Stimulated activated CD4-positive, alpha-beta T cell treated with anti-CD3 and anti-CD28 coated beads, Interleukin-2, amount 100 ng/mL, for 48 hours (primary cell): Measurements from ENCODE around the gene CCDC158.
"Not testable (repeated sequence)": the region's sequence is repeated elsewhere in the genome, so short reads cannot be mapped to it uniquely, and the experiment has no call there.

Source experiments
- DNase-seq, 2 donors: peaks; one replicate each; pipeline ENCODE4 v3.0.0-alpha.2; 2020

CCDC158 gene

DNA sequence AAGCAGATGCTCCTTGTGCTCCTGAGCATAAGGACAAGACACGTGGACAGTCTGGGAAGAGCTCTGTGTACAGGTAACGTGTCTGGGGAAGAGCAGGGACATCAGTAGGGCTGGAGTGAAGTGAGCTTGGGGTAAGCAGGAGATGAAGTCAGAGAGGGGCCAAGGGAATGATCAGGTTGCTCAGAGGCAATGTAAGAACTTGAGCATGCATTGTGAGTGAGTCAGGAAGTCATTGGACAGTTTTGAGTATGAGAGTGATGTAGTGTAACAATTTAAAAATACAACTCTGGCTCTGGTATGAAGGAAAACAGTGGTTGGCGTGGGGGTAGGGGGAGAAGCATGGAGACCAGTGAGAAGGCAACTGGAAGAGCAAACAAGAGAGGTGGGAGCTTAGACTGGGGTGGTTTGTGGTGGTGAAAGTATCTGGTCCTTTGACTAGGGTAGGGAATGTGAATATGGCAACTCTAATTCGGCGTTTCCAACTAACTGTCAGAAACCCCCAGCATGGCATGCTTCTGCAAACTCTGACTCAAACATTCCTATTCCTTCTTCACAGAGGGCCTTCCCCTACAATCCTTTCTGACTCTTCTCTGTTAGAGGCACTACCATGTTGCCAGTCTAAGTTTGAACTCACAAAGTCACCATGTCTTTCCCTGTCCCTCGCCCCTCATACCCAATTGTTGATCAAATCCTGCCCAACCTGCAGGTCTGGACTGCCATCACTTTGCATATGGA lies 57.2 kb downstream of the CCDC158 start:
- DNase-seq, result no peak

DNA sequence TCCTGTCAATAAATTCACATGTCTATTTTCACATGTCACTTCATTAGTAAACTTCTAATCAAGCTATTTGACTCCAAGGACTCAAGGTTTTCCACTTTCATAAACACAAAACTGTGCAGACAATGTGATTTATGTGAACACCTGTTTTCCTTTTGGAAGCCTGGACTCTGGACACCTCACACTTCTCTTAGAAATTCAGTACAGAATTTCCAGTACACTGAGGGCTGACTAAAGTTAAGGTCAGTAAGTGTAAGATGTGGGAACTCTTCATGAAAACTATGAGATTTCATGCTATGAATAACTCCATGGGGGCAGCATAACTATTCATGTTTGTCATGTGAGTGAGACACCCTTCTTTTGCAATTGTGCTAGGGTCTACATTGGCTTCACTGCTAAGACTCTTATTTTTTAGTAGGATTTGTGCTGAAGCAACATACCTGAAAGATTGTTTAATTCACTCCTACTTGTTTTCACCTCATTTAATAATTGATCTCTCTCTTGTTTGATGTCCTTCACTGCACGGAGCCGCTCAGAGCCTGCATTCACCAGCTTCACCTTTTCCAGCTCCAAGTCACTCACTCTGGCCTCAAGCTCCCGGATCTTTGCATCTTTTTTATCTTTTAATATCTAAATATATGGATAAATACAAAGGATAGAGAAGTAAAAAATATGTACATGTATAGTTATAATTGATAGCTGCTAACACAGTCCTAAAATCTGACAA lies 59.1 kb downstream of the CCDC158 start:
- DNase-seq, result no peak

DNA sequence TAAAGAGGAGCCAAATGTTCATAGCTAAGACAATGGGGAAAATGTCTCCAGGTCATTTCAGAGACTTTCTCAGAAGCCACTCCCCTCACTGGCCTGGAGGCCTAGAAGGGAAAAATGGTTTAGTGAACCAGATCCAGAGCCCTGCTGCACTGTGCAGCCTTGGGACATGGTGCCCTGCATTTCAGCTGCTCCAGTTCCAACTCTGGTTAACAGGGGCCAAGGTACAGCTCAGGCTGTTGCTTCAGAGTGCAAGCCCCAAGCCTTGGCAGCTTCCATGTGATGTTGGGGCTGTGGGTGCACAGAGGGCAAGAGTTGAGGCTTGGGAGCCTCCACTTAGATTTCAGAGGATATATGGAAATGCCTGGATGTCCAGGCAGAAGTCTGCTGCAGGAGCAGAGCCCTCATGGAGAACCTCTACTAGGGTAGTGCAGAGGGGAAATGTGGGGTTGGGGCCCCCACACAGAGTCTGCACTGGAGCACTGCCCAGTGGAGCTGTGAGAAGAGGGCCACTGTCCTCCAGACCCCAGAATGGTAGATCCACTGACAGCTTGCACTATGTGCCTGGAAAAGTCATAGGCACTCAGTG lies 61.0 kb downstream of the CCDC158 start:
- DNase-seq, result not testable (repeated sequence)

DNA sequence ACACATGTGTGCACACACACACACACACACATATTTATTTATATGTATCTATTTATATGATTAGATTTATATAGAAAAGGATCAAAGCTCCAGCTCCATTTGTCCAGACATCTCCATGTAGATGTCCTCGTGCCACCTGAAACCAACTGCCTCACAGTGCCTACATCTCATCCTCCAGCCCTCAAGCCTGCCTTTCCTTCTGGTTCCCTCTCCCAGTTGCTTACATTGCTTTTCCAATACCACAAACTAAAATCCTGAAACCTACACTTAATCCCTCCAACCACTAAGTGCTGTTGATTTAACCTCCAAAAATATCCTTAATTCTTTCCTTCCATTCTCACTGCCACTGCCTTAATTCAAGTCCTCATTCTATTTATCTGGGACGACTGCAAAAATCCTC lies 63.0 kb downstream of the CCDC158 start:
- DNase-seq, result no peak

DNA sequence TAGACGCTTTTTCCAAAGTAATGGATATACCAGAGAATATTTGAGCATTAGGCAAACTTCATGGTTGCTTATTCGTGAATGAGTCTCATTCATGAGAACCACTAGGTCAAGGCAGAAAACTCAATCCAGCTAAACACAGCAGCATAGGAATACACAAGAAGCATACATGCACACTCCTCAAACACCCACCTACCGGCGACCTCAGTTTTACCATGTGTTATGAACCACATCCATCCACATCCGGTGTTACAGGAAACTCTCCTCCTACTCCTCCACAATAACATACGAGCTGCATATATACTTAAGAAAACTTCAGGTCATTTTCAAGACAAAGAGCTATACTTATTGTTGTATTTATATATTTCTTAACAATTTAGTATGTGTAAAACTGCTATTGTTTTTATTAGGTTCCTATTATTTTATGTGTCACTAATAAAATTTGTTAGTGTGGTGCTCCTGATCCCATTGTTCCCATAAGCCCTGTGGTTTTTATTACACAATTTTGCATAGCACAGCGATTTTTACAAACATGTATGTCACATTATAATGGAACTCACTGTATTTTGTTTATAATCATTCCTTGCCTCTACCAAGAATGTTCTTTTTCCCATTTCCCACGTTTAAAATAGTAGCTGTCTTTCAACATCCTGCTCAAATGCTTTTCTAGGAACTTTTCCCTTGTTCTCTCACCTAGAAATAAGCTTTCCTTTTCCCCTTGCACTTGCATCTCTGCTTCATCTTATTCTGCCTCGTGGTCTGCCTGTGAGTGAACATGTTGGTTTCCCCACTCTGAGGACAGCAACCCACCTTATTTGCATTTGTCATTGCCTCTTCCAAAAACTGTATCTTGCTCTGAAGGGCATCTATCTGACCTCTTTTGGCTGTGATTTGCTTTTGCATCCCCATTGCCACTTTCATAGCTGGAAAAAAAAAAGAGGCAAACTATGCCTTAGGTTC lies 66.1 kb downstream of the CCDC158 start:
- peak in 1 of 2 donors; percentile 4 for DNase-seq

DNA sequence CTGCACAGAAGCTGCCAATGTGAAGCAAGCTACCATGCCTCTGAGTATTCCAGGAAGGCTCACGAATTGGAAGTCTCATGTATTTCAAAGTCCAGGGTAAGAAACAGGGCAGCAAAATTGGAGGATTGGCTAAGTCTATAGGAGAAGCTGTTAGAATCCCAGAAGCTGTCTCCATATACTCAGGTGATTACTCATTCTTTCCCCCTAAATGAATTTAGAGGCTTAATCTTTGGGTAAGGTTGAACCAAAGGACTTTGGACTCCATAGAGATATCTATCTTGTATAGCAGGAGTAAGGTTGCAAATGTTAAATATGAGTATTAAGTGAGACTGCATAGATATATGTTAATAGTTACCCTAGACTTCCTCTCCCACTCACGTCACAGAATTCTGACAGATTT lies 78.1 kb downstream of the CCDC158 start:
- DNase-seq, result no peak

DNA sequence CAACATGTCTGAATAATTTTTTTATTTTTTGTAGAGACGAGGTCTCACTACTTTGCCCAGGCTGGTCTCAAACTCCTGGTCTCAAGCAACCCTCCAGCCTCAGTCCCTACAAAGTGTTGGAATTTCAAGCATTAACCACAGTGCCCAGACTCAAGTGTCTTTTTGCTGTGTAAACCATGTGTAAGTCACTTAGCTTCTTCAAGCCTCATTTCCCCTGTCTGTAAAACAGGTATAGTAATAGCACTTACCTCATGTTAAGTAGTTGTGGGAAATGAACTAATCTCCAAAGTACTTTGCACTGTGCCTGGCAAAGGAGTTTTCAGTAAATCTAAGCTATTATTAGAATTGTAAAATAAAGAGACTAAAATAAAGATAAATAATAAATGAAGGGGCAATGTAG lies 78.8 kb downstream of the CCDC158 start:
- no peak for DNase-seq

DNA sequence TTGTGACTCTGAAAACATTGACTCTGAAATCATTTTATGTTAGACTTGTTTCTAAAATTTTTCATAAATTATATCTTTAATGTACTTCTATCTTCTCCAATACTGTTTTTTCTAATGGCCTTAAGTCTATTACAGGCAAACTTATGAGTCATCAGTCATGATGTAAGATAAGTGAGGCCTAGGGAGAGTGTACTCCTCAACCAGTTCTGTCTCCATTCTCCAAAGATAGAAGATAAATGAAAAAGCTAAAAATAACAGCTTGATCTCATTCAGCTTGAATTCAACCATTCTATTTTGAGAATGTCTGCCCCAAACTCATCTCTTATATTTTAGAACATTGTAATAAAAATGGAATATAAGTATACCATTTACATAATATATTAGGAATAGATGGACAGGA lies 79.9 kb downstream of the CCDC158 start:
- DNase-seq, result no peak

DNA sequence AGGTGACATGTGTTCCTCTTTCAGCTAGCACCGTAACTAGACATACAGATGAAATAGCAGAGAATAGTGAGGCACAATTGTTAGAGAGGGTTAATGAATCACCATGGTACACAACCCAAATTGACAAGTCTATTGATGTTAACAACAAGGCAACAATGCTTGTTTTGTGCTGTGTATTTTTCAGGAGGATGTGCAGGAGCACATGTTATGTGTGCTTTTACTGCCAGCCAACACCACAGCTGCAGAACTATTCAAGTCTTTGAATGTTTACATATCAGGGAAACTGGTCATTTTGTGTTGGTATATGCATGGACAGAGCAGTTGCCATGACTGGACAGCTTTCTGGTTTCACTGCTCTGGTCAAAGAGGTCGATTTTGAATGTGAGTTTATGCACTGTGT lies 81.6 kb downstream of the CCDC158 start:
- DNase-seq, result no peak

DNA sequence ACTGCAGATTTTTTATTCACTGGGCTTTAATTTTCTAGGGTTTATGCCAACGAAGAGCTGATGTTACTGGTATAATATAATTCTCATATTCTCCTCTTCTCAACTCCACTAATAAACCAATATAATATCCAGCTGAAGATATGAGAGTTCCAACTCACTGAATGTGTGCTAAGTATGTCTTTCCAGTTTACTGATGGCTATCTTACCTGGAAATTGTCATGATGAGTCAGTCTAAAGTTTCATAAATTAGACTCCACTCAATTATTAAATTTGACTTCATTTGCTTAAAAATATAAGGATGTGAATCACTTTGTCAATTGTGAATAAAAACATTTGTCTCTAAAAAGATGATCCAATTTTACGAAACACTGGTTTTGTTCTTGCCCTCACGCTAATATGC lies 86.1 kb downstream of the CCDC158 start:
- DNase-seq, result no peak

DNA sequence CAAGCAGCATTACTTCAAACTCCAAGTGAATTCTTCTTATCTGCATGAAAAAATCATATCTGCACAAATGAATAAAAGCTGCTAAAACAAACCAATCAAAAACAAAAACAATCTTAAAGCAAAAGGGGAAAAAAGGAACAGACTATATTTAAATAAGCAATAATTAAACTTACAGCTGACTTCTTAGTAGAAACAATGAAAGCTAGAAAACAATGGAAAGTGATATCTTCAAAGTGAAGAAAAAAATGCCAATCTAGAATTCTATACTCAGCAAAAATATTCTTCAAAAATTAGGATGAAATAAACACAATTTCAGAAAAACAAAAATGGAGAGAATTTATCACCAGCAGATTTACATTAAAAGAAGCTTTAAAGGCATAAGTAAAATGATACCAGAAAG lies 94.4 kb downstream of the CCDC158 start:
- DNase-seq, result no peak

DNA sequence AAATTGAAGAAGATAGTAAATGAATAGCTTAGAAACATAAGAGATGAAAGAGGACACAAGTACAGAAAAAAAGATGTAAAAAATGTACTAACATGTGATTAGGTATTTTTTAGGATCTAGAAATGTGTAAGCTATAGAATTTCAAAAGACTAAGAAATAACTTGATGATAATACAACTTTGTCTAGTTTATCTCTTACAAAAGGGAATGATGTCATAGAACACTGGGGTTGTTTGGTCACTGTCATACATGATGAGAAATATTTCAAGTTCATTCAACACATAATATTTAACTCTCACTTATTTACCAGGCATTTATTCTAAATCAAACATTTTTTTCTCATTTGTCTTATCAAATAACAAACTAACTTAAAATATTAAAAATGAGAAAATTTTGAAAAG lies 95.9 kb downstream of the CCDC158 start:
- no peak for DNase-seq

DNA sequence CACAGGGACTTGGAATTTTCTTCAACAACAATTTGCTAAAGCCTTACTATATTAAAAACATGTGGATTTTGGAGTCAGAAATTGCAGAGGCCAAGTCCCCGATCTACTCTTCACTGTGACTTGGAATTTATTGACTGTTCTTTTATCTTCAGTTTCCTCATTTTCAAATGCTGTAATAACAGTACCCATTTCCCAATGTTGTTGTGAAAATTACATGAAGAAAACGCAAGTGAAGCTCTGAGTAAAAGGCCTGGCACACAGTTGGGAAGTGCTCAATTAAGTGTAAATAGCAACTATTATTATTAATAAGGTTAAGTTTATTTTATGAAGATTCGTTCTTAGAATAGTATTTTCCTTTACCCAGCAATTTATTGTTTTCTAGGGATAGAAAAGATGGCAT lies 98.7 kb downstream of the CCDC158 start:
- DNase-seq, result no peak

DNA sequence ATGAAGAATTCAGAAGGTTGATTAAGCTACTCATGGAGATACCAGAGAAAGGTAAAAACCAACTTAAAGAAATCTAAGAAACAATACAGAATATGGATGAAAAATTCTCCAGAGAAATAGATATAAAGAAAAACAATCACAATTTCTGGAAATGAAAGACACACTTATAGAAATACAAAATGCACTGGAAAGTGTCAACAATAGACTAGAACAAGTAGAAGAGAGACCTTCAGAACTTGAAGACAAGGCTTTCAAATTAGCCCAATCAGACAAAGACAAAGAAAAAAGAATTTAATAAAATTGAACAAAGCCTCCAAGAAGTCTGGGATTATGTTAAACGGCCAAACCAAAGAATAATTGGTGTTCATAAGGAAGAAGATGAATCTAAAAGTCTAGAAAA lies 104.8 kb downstream of the CCDC158 start:
- no peak for DNase-seq

DNA sequence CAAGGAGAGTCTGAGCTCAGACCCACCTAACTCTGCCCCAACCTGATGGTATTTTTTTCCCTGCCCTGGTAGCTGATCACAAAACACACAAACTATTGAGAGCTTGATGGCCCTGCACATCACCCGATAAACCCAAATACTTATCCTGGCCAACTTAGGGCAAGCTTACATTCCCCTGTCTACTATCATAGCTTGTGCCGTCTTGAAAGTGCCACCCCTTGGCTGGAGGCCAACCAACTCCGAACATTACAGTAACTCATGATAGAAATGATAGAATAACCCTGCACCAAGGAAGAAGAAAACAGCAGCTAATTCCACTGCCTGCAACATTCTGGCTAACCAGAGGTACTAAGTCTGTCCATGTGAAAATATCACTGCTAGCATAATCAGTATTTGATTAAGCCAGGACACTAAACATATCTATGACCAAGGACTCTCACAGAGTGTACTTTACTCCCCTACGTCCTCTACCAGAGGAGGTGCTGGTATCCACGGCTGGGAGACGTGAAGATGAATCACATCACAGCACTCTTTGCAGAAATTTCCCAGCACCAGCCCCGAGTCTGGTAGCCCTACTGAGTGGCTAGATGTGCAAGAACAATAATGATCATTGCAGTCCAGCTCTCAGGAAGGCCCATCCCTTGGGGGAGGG lies 105.5 kb downstream of the CCDC158 start:
- no peak for DNase-seq

DNA sequence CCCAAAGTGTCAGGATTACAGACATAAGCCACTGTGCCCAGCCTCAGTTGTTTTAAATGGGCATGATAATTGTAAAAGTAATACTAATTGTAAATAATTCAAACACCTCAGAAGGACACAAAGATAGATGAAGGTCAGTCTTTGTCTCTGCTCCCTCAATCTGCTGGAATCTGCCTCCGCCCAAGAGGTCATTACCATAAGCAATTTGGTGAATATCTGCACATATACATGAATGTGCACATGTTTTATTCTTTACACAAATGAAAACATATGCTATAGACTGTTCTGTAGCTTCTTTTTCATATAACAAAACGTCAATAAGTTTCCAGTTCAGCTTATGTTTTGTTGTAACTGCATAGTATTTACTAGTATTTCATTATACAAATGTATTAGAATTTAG lies 107.4 kb downstream of the CCDC158 start:
- DNase-seq, result no peak

DNA sequence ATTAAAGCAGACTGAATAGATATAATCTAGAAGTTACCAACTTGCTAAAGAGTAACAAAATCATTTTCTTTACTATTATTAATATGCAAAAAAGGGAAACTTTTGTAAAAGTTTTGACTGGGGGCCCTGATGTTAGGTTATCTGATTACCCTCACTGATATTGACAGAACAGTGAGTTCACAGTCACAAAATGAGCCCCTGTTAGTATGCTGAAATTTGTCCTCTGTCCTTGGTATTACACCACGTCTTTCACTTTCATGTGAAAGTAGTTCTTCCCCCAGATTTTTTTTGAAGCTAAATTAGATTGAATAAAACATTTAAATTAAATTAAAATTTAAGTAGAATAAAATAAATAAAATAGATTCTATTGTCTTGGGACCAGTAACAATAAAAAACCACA lies 108.5 kb downstream of the CCDC158 start:
- DNase-seq, result no peak

DNA sequence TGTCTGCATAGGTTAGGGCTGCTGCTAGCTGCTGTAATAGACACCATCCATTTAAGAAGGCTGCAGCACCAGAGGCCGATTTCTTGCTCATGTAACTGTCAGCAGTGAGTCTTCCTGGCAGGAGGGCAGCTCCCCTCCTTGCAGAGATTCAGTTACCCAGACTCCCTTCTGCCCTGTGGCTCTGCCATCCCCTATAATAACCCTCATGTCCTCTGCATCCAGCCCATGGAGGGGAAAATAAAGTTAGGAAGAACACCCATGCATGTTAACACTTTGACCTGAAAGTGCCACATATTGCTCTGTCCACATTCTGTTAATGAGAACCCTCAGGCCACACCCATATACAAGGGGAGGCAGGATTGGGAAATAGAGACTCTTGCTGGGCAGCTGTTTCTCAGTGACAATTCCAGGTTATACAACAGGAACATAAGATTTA lies 109.0 kb downstream of the CCDC158 start:
- no peak for DNase-seq

DNA sequence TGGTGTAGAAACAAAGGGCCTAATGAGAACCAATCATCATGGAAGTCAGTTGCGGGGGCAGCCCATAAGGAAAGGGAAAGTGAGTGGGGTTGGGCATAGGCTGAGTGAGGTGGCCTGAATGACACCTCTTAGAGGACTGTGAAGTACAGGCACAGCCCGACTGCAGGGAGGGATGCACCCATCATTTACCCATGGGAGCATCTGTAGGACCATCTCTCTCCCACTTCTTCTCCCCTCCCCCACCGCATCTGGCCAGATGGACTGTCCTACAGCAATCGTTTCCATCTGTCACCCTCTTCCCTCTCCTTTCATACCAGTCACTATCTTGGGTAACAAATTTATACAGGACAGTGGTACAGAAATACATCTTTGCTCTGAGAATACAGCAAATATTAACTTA lies 110.3 kb downstream of the CCDC158 start:
- DNase-seq, result no peak

DNA sequence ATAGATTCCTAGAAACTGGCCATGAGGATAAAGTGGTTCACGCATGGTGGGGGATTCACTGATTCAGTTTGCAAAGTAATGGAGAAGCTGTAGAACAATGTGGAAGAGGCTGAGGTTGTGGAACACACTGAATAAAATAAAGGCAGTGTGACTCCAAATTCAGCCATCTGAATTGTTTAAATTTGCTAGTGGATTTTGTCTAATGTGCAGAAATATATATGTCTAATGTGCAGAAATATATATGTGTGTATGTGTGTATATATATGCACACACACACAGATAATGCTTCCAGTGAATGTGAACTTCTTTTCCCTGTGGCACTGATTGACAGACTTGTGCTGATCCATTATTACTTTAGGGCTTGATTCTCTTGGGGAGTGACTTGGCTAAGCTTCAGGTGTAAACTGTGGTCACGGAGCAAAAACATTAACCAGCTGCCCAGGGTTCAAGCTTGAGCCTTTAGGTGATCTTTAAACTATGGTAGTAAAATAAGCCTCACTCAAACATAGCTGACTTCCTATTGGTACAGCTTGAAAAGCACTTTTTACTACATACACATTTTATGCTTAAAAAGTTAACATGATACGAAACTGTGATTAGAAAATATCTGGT lies 110.9 kb downstream of the CCDC158 start:
- DNase-seq, result no peak

DNA sequence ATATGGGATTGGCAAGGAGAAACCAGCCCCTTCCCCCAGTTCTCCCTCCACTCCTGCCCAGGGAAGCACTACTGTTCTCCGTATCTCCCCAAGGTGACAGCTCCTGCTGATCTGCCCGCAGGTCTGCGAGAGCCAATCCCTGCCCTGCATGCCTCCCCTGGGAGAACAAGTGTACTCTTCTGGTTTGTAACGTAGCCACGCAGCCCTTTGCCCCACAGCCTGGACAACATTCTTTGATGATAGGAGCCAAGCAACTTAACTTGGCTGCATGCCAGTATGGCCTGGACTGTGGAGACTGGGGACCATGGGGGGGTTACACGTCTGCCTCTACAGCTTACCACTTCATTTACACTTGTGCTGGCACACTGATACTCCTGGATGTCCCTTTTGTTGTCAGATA lies 112.4 kb downstream of the CCDC158 start:
- DNase-seq, result no peak

DNA sequence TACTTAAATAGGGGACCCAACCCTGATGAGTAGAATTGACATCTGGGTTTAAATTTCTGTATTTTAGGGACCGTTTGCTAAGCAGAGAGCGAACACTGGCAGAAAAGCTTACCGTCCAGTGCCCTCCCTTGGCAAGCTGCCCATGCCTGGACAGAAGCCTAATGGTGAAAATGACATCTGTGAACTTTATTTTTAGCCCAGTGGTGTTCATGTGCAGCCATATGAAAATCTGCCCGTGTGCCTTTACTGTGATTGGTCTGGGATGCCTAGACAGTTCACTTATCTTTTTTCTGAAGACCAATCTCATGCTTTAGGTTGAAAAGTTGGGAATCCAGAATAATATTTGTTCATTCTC lies 113.3 kb downstream of the CCDC158 start:
- DNase-seq, result no peak
